HPDE6-E6E7 (cell line): Measurements from ENCODE around the gene MOSPD3.
"Not testable (repeated sequence)": the region's sequence is repeated elsewhere in the genome, so short reads cannot be mapped to it uniquely, and the experiment has no call there.

Experiments used
- DNase-seq: peaks from one replicate; pipeline ENCODE4 v3.0.0; 2011; ENCODE audit warnings: missing footprints; ENCODE audit errors: extremely low spot score

Gene MOSPD3

DNA sequence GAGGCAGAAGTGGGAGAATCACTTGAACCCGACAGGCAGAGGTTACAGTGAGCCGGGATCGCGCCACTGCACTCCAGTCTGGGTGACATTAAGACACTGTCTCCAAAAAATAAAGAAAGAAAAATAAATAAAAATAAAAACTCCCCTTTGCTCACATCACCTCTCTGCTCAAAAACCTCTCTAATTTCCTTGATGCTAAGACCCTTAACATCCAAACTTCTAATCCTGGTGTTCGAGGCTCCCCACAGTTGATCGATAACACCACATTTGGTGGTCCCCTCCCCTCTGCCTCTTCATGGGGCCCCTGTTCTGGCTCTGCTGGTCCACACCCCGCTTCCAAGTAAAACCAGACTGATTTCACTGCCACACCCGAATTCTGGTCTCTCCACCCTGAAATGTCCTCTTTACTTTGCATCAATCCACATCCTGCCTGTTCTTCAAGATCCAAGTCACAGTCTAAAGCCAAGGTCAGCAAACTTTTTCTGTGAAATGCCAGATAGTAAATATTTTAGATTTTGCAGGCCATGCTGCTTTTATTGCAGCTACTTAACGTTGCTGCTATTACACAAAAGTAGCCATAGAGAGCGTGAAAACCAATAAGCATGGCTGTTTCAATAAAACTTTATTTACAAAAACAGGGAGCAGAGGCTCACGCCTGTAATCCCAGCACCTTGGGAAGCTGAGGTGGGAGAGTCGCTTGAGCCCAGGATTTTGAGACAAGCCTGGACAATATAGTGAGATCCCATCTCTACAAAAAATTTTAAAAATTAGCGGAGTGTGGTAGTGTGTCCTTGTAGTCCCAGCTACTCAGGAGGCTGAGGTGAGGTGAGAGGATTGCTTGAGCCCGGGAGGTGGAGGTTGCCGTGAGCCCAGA lies 11.8 kb downstream of the MOSPD3 start:
- DNase-seq: no peak

DNA sequence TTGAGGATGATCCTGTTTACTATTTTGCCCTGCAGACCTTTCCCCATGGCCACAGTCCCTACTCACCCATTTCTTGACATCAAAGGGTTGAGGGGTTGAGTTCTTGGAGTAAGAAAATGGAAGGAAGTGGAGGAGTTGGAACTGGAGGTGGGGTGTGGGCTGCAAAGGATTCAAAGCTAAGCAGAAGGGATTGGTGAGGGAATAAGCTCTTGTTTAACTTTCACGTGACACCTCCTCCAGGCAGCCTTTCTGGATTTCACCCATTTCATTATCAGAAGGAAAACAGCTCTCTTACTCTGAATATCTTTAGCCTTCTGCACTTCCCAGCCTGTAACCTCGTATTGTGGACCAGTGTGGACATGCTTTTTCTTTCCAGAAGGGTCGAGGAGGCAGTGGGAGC lies 13.7 kb downstream of the MOSPD3 start:
- no peak for DNase-seq

GRCh38 chr7:100626530-100627237 lies 14.3 kb downstream of the MOSPD3 start:
- peak; percentile 95 for DNase-seq

- DNase-seq: no peak
These were observed 14.9 kb downstream of the MOSPD3 start for GRCh38 chr7:100627238-100627549.

DNA sequence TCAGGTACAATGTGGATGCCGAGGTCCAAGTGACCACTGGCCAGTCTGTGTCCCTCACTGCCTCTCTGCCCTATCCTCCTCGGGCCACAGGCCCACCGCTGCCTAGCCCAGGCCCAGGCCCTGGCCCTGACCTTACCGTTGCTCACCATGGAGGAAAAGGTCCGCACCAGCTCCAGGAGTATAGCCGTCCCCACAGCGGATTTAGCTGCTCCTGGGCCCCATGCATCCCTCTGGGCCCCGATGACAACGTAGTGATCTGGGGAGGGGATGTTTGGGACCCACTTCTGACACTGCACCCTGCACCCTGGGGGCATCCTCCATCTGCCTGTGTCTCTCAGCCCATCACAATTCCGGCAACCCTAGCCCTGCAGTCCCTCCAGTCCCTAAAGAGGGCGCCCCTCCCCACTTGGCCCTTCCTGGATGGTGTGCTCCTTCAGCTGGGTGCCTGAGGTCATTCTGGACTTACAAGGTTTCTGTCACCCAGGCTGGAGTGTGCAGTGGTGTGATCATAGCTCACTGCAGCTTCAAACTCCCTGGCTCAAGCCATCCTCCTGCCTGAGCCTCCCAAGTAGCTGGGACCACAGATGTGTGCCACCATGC lies 16.9 kb downstream of the MOSPD3 start:
- DNase-seq: no peak

GRCh38 chr7:100630066-100630465 lies 17.7 kb downstream of the MOSPD3 start:
- DNase-seq: no peak

DNA sequence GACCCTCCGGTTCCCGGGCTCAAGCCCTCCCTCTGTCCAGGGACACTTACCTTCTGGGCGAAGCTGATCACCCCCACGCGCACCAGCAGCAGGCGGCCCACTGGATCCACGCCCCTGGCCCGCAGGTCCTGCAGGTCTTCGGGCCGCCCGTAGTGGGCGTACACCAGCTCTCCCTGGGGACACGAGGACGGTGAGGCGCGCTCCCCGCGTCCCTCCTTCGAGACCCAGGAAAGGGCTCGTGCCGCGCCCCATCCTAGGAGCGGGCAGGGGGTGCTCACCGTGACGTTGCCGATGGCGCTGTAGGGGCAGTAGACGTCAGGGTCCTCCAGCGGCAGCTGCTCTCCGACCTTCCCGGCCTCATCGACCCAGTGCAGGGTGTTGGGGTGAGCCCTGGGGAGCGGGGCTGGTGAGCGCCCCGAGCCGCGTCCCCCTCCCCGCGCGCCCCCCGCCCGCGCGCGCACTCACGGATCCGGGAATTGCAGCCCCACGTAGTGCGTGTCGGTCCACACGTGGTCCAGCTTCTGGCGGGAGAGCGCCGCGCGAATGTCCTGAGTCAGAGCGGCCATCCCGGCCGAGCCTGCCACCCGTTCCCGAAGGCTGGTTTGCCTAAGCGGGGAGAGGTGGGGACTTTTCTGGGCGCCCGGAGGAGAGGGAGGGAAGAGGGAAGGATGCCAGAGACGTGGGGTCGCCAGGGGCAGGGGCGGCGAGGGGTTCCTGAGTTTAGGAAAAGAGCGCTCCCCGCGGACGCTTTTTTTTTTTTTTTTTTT lies 20.8 kb downstream of the MOSPD3 start:
- peak; percentile 60 for DNase-seq

GRCh38 chr7:100639995-100640516 lies 27.7 kb downstream of the MOSPD3 start:
- DNase-seq: no peak

DNA sequence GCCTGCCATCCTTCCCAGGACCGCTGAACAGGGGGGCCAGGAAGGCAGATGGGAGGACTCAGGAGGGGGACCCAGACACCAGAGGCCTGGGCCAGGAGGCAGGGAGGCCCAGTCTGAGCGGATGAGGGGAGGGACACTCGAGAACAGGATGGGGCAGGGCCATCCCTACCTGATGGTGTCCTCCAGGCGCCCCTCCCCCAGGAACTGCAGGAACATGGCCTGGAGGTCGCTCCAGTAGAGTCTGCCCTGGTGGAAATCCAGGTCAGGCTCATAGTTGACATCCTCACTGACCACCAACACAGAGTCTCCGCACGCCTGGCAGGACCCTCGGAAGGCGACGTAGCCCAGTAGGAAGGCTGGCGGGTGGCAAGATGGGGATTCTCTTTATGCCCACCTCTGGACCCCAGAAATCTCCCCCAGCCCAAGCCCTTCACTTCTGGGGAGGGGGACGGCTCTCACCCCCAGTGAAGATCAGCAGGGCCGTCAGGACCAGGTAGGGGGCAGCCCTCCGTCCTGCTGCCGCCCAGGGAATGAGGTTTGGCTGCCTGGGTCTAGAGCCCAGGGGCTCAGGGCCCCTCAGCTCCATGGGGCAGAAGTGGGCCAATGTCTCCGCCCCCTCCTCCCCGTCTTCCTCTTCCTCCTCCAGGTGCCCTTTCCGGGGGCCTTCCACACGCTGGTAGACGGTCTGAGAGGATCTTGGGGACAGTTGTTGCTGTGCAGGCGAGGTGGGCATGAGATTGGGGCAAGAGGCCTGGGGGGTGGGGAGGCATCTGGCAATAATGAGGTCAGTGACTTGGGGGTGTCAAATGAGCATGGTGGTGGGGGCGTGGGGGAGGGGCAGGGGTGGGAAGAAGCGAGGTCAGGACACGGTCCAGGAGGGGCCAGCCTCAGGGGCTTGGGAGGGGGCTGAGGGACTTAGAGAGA lies 28.4 kb downstream of the MOSPD3 start:
- DNase-seq: no peak

GRCh38 chr7:100641463-100641859 lies 29.1 kb downstream of the MOSPD3 start, which contains the start of gene TFR2:
Gene TFR2, minus strand, starts transcription at chr7:100641552. Its CDS starts 43 bp downstream, at chr7:100641509.
- no peak for DNase-seq

DNA sequence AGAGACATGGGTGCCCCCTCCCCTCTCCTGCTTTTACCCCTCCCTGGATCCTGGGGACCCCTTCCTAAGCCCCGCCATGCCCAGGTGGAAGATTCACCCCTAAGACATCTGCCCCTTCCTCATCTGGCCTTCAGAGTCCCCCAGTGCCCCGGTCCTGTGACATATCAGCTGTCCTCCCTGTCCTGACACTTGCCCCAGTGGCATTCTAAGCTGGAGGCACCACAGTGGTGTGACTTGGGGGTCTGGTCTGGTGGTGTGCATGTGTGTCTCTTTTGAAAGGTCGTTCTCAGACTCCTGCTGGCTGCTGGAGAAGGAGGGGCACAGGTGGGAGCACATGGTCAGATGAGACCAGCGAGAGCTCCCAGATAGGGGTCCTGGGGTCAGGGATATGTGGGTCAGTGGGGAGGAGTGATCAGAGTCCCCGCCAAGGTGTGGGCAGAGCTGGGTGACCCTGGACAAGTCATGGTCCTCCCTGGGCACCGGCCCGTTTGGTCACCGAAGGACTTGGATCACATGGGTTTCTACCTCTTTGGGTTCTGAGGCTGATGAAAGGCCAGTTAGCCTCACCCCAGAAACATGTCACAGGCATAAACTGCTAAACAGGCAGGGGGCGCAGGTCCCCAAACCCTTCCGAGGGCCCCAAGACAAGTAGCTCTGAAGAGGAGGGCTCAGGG lies 29.7 kb downstream of the MOSPD3 start:
- DNase-seq: no peak

DNA sequence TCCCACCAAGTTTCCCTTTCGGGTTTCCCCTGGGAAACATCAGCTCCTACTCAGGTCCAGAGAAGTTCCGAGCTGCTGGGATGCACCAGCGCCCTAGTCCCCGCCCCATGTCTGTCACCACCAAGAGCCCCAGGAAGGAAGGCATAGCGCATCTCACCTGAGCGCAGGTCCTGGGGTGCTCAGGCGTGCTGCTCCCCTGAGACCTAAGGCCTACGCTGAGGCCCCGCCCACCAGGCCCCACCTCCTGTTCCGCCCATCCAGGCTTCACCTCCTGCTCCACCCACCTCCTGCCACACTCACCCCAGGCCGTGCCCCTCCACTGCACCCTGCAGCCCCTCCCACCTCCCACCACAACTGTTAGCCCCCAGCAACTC lies 30.2 kb downstream of the MOSPD3 start:
- no peak for DNase-seq

GRCh38 chr7:100649826-100650565 lies 37.7 kb downstream of the MOSPD3 start:
- DNase-seq: no peak

DNA sequence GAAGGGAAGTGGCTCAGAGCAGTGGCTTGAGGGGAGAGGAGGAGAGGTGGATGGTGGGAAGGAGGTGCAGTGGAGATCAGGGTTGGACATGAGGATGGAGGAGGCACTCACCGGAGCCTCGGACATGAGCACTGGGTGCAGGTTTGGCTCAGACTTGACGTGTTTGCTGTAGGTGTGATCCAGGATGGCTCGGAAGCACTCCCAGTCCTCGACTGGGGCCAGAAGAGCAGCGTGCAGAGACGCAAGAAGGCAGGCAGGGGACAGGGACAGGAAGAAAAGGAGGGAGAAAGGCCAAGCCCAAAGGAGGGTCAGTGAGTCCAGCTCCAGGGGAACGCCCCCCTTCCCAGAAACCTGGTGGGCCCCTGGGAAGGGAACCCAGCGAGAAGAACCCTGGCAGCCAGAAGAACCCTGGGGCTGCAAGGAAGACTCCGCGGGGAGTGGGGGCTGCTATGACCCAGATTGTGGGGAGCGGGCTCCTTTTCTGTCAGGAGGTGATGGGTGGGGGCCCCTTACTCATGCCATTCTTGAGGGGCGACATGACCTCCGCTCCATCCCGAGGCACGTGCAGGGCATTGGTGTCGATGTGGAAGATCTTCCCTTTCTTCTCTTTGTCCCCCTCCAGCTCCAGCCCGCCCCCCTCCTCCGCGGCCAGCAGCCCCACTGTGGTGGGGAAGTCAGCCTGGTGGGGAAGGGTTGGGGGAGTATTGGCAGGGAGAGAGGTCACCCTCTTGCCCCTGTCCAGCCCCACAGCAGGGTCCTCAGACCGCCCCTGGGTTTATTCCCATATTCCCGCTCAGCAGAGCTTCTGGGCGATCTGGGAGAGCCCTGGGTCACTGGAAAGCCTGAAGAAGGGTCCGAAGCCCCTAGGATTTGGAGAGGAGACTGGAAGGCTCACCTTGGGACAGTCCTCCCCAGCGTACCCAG lies 42.8 kb downstream of the MOSPD3 start:
- no peak for DNase-seq

GRCh38 chr7:100655908-100656674 lies 43.8 kb downstream of the MOSPD3 start, which contains the start of gene ACTL6B:
Gene ACTL6B, minus strand, starts transcription at chr7:100656448. Its CDS starts 94 bp downstream, at chr7:100656354.
- DNase-seq: no peak

- DNase-seq: not testable (repeated sequence)
These were observed 49.9 kb downstream of the MOSPD3 start for GRCh38 chr7:100662194-100662776.
